ENCODE data around the gene SYNGR3.

Gene SYNGR3

DNA sequence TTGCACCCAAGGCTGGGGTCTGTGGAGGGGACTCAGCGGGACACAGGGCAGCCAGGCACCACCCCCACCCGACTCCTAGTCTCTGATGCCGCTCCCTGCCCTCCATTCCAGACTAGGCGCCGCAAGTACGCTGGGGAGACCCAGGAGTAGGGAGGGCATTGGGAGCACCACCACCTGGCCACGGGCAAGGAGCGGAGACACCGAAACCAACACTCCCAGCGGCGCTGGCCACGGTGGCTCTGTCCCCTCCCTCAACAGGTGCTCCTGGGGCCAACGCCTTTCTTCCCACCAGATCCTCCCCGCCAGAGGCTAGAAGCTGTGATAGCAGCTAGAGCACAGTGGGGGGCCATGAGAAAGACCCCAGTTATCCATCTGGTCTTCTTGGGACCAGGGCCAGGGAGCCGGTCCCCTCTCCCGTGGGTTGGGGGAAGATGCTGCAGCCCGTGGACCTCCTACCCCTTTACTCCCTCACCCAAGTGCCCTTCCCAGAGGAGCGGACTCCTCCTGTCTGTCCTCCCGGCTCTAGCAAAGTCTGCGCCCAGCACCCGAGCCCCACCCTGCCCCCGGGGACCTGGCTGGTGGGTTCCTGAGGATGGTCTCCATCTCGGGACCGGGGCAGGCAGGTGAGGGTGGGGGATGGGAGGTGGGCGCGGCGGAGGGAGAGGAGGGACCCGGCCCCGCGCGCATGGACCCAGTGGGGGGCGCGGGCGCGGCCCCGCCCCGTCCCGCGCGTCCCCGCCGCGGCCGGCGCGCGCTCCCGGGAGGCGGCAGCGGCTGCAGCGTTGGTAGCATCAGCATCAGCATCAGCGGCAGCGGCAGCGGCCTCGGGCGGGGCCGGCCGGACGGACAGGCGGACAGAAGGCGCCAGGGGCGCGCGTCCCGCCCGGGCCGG lies at the start of gene SYNGR3:
TSS of gene SYNGR3 (plus strand) at position 762 of the 892 bp plus-strand sequence. CDS start 133 bp downstream, outside the sequence.
- Histone ChIP-seq H3K4me1 (ENCODE audit: control insufficient read depth in 1 of 2, insufficient read depth in 1 of 2, low read depth in 1 of 2, low read length in 1 of 2) (peaks cover 30 to 36% of the 10 kb centered on the region in 2 experiments), H3K27ac (no peak within 1 kb of the TSS), H3K36me3 (no peaks in the 10 kb centered on the region), H3K9me3 (peaks cover 5% of the 10 kb centered on the region), H3K4me3 (ENCODE audit: low read depth in 1 of 2, low read length in 1 of 2) (peak within 1 kb of the TSS in 1 of 2 experiments; percentile 70), H3K27me3 (peaks cover 64% of the 10 kb centered on the region)
- TF ChIP-seq CTCF (IDR thresholded peaks at IDR 0.05) = no peak

- no peaks in the 10 kb centered on the region for H3K9me3 ChIP-seq
- no peak for TF ChIP-seq CTCF (IDR thresholded peaks at IDR 0.05)
- peaks cover 61% of the 10 kb centered on the region for H3K36me3 ChIP-seq
- H3K4me1 ChIP-seq (ENCODE audit: control insufficient read depth in 1 of 2, insufficient read depth in 1 of 2, low read depth in 1 of 2, low read length in 1 of 2) = peaks cover 69 to 75% of the 10 kb centered on the region in 2 experiments
- peak overlapping the region; percentile 75 to 96 for H3K4me3 ChIP-seq (ENCODE audit: low read depth in 1 of 2, low read length in 1 of 2)
- peak overlapping the region; percentile 99 for H3K27ac ChIP-seq
- no peaks in the 10 kb centered on the region for H3K27me3 ChIP-seq
Observed at GRCh38 chr16:1940273-1941161, 49.3 kb upstream of the SYNGR3 start.

DNA sequence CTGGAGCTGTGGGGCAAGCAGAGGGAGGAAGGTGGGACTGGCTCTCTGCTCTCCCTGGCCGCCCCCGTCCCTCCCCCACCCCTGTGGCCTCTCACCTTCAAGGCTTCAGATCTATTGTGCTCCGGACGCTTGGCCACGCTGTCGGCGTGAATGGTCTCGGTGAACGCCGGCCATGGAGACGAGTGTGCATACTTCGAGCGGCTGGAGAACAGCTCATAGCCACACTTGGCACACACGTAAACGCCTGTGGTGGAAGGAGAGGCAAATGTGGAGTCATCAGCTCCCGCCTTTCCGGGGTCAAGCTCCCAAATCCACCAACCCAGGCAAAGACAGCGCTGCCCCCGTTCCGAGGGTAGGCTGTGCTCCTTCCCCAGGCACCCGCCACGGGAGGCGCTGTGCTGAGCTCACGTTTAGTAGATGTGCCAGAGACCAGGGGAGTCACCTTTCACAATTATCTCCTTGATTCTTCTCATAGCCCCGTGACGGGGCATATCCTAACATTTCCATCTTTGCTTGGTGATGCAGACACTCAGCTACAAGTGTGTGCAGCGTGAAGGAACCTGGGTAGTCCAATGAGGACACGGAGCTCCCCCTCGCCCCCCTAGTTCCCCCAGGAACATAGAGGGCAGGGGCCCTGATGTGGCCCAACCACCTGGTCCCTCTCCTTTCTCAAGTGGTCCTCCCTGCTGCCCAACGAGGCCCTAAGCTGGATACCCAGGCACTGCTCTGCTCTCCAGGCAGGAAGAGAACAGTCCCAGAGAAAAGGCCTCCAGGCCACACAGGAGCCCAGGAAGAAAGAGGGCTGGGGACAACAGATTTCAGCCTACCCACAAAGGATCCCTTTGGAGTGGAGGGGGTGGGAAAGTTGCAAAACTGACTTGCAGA lies 48.4 kb upstream of the SYNGR3 start:
- H3K27me3 ChIP-seq = no peaks in the 10 kb centered on the region
- H3K4me3 ChIP-seq (ENCODE audit: low read depth in 1 of 2, low read length in 1 of 2) = peak overlapping the region; percentile 75 to 96
- TF ChIP-seq CTCF (IDR thresholded peaks at IDR 0.05) = no peak
- H3K27ac ChIP-seq = peak overlapping the region; percentile 99
- H3K9me3 ChIP-seq = no peaks in the 10 kb centered on the region
- H3K36me3 ChIP-seq = peaks cover 54% of the 10 kb centered on the region
- H3K4me1 ChIP-seq (ENCODE audit: control insufficient read depth in 1 of 2, insufficient read depth in 1 of 2, low read depth in 1 of 2, low read length in 1 of 2) = peaks cover 60 to 67% of the 10 kb centered on the region in 2 experiments

DNA sequence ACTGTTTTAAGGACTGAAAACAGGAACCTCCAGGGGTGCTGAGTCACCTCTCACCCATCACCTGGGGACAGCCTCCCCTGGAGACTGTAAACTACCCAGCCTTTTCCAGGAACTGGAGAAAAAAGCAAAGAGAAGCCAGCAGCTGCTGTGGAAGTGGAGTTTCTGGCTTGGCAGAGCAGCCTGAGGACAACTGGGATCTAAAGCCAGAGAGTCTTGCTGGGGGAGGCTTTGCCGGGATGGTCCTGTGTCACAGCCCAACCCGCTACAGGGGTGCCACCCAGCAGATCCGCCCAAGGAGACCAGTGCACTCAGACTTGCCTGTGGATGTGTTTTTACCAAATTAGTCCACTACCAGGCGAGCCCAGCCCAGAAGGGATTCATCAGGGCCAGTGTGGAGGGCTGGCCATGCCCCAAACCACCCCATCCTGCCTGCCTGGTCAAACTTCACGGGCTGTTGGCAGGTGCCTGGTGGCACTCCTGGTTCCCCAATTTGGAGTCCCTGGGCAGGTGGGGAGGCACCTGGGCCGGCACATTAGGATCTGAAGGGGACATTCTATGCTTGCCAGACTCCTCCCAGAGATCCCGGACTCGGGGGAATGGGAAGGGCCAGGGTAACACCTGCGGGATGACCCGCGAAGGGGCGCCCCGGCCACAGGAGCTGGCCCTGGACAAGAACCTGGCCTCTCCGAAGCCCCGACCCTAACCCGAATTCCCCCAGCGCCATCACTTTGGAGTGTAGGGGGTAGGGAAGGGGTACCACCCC lies 47.5 kb upstream of the SYNGR3 start:
- peak overlapping the region; percentile 99 for H3K27ac ChIP-seq
- no peak for TF ChIP-seq CTCF (IDR thresholded peaks at IDR 0.05)
- H3K4me3 ChIP-seq (ENCODE audit: low read depth in 1 of 2, low read length in 1 of 2) = peak overlapping the region; percentile 75 to 96
- H3K4me1 ChIP-seq (ENCODE audit: control insufficient read depth in 1 of 2, insufficient read depth in 1 of 2, low read depth in 1 of 2, low read length in 1 of 2) = peaks cover 52 to 59% of the 10 kb centered on the region in 2 experiments
- no peaks in the 10 kb centered on the region for H3K9me3 ChIP-seq
- H3K27me3 ChIP-seq = no peaks in the 10 kb centered on the region
- peaks cover 45% of the 10 kb centered on the region for H3K36me3 ChIP-seq
